Stimulated activated CD8-positive, alpha-beta memory T cell treated with anti-CD3 and anti-CD28 coated beads, Interleukin-7, amount 100 ng/mL, for 48 hours (primary cell): ENCODE measurements around the gene RALGDS.

Experiments used
- DNase-seq, 2 donors: peaks; one replicate each; pipeline ENCODE4 v3.0.0-alpha.2; 2020; ENCODE audit warnings: low read depth in 1 of 2; ENCODE audit errors: extremely low read depth in 1 of 2

The RALGDS gene

GRCh38 chr9:133056533-133056932, 64.5 kb downstream of the RALGDS start:
- no peak for DNase-seq

GRCh38 chr9:133055788-133056420, 65.1 kb downstream of the RALGDS start:
- no peak for DNase-seq

GRCh38 chr9:133054966-133055365, 66.1 kb downstream of the RALGDS start:
- DNase-seq = no peak

DNA sequence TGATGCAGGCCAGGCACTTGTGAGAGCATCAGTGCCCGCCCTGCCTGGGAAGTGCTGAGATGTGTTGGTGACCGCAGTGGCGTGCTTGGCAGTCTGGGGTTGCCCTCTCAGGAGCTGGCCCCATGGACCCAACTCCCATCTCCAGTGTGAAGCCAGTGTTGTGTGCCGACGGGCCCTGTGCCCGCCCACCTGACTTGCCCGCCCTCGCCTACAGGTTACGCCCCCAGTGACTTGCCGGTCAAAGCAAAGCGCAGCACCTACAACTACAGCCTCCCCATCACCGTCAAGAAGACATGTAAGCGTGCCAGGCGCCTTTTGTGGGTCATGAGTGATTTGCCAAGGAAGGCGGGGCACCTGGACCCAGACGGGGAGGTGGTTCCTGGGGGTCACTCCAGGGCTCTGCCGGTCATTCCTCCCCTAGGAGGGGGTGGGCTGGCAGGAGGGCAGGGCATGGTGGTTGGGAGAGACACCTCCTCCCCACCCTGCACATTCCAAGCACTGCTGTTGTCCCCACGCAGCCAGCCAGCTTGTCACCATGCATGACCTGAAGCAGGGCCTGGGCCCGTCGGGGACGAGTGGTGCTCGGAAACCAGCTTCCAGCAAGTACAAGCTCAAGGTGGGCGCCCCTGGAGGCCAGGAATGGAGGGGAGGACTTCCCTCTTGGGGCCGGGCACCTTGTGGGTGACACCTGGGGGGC, 66.7 kb downstream of the RALGDS start:
- no peak for DNase-seq

GRCh38 chr9:133051966-133052539, 69.0 kb downstream of the RALGDS start:
- no peak for DNase-seq

DNA sequence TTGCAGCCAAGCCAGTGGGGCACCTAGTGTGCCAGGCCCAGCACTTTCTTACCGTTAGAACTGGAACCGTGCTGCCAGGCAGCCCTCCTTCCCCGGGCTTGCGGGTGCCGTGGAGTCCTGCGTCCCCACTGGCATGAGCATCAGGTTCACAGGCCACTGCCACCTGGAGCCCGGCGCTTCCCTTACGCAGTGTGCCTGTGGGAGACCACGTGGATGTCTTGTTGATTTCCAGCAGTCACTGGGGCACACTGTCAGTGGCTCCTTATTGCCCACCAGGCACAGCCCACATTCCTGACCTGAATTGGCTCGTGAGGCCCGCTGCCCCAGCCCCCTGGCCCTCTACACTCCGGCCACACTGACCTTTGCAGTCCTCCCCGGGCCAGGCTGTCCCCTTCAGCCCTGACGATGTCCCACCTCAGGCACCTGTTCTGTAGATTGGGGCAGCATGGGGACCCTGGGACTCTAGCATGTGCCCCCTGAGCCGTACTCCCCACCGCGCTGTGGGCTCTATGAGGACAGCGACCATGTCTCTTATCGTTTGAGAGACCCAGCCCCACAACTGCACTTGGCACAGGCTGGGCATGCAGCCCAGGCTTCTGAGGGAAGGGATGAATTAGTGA, 69.6 kb downstream of the RALGDS start:
- no peak for DNase-seq

DNA sequence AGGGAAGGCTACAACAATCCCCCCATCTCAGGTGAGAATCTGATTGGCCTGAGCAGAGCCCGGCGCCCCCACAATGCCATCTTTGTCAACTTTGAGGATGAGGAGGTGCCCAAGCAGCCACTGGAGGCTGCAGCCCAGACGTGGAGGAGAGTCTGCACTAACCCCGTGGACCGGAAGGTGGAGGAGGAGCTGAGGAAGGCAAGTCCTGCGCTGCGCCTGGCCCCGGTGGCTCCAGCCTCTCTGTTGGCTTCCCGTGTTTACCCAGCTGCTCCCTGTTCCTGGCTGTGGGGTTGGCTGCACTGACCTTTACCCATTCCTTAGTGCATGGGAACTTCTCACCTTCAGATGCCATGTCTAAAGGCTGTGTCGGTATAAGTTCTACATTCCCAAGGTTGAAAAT, 70.3 kb downstream of the RALGDS start:
- no peak for DNase-seq

DNA sequence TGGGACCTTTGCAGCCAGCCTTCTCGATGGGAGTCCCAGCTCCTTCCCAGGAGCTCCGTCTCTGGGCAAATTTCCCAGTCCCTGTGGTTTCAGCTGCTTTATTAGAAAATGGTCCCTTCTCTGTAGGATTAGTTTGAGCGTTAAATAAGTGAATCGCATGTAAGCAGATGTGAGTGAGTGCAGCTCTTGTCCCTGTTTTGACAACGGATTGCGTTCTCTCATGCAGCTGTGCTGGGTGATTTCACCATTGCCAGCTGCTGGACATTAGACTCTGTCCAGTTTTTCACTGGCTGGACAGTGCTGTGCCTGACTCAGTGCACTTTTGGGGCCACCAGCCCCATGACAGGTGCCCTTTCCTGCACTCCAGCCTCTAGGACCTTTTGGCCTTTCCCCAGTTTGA, 70.9 kb downstream of the RALGDS start:
- no peak for DNase-seq

- no peak for DNase-seq
Measured at GRCh38 chr9:133049043-133049442, 72.0 kb downstream of the RALGDS start.

DNA sequence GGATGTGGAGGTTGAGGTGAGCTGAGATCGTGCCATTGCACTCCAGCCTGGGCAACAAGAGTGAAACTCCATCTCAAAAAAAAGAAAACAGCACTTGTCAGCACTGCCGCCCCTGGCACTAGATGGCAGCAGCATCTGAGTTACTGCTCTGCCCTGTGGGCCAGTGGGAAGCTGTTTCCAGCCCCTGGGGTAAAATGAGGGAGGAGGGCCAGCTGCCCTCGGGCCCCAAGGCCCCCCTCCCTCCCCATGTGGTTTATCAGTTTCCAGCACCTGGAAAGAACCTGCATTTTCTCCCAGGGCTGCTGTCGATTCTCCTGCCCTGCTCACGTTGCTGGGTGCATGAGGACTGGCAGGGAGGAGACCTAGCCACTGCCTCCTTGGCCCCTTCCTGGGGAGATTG, 72.4 kb downstream of the RALGDS start:
- no peak for DNase-seq
